ENCODE data around the gene CERK. TPM values are rescaled to one million over a fixed set of nuclear protein-coding genes. Genes with fewer than 3 reads are reported as not detected.

CERK gene
- total and polyA plus RNA-seq, 2 of the 8 experiments (the other 6 are each of a cell fraction or from before 2014, with no cell fraction given), result 26.6 to 59.0 TPM

DNA sequence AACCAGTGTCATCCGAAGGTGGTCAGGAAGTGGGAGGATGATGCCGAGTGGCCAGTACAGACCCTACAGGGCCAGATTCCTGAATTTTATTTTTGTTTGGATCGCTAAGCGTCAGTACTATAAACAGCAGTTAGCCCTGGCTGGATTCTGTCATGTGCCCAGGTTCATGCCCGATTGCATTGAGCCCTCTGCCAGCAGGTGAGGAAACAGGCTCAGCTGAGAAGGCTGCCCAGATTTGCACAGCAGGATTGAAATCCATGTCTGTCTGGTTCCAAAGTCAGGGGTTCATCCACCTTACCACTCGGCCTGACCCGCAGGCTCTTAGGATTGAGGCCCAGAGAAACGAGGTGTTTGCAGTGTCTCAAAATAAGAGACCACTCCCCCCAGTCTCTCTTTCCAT lies 15.3 kb upstream of the CERK start:
- no peak overlapping the region for H2BK12ac ChIP-seq (ENCODE audit: low read depth, low read length)
- no peak overlapping the region for H3K14ac ChIP-seq (ENCODE audit: insufficient read length)
- no peak overlapping the region for H3K4ac ChIP-seq (replicated peaks; ENCODE audit: insufficient read length, low read depth, low read length)
- H3K27me3 ChIP-seq (replicated peaks in 1 of 4; ENCODE audit: control insufficient read depth in 3 of 4, extremely low read depth in 1 of 4, insufficient read depth in 3 of 4, low read length in 3 of 4), result peaks cover 0 to 2% (median 0%) of the 10 kb centered on the region in 4 experiments; a peak in 3 of 7 replicates
- H3K36me3 ChIP-seq (ENCODE audit: control insufficient read depth in 2 of 4, insufficient read depth in 4 of 4, low read length in 3 of 4), result peaks cover 0 to 6% (median 0%) of the 10 kb centered on the region in 4 experiments; a peak in 1 of 8 replicates
- 93% methylated on average over 8 of the region's 8 CpGs; no CpG with 5 or more reads in 1 of the 2 experiments for WGBS, 2 experiments (ENCODE audit: extremely low coverage in 1 of 2, insufficient coverage in 1 of 2, insufficient read length in 1 of 2, insufficient replicate concordance in 2 of 2, low coverage in 1 of 2, low lambda C conversion rate in 2 of 2, missing lambda C conversion rate in 1 of 2)
- no peak overlapping the region for H2BK120ac ChIP-seq (replicated peaks; ENCODE audit: low read depth, low read length)
- H2AFZ ChIP-seq (ENCODE audit: low read length), result no peak overlapping the region
- H3K79me1 ChIP-seq (ENCODE audit: low read depth, low read length), result no peaks in the 10 kb centered on the region
- DNase-seq (ENCODE audit: low read depth in 1 of 2, low spot score in 2 of 2) (no peak), FAIRE-seq (no peak)
- no peaks in the 10 kb centered on the region for H3K79me2 ChIP-seq (ENCODE audit: control insufficient read depth in 1 of 2, insufficient read depth in 2 of 2, low read length in 2 of 2)
- no peak overlapping the region for H4K5ac ChIP-seq (ENCODE audit: insufficient read length, low read depth, low read length)
- H3K4me1 ChIP-seq (replicated peaks in 1 of 4; ENCODE audit: control insufficient read depth in 3 of 4, insufficient read depth in 4 of 4, low read length in 3 of 4), result no peaks in the 10 kb centered on the region
- ChIA-PET POLR2A (ENCODE audit: partially characterized antibody) (interaction anchor here (1.9 kb wide), 1 partner anchor 9 kb away, joined by 6 read pairs; the partner anchor contains the start of gene TBC1D22A), CTCF (ENCODE audit: partially characterized antibody) (no interaction called here)
- H3K27ac ChIP-seq (ENCODE audit: low read depth, low read length), result no peak overlapping the region
- H3K18ac ChIP-seq (ENCODE audit: extremely low read depth, low read length), result no peak overlapping the region
- no peak overlapping the region for H3K9ac ChIP-seq (replicated peaks in 1 of 4; ENCODE audit: extremely low read depth in 1 of 4, low read depth in 3 of 4, low read length in 3 of 4)
- peak overlapping the region; percentile 35; the same call in 1 of the 2 replicates for H4K8ac ChIP-seq (ENCODE audit: extremely low read depth, insufficient read depth, low read length)
- H2AK5ac ChIP-seq (ENCODE audit: low read depth, low read length), result no peak overlapping the region
- H2BK15ac ChIP-seq (ENCODE audit: low read length), result no peak overlapping the region
- H4K91ac ChIP-seq (replicated peaks; ENCODE audit: insufficient read length, low read length), result no peak overlapping the region
- H3K4me3 ChIP-seq (ENCODE audit: extremely low read depth in 1 of 4, insufficient read depth in 2 of 4, low read depth in 3 of 4, low read length in 4 of 4), result no peak overlapping the region
- H2BK20ac ChIP-seq (ENCODE audit: low read length), result no peak overlapping the region
- H3K4me2 ChIP-seq (ENCODE audit: insufficient read depth in 1 of 2, low read depth in 2 of 2, low read length in 2 of 2), result no peak overlapping the region
- H2BK5ac ChIP-seq (ENCODE audit: low read depth, low read length), result no peak overlapping the region
- peaks cover 15 to 27% of the 10 kb centered on the region in 2 experiments for H3K9me3 ChIP-seq (ENCODE audit: insufficient read depth in 2 of 2, low read depth in 1 of 2, low read length in 1 of 2)
- no peaks in the 10 kb centered on the region for H4K20me1 ChIP-seq (replicated peaks in 1 of 2; ENCODE audit: control insufficient read depth in 1 of 2, insufficient read depth in 2 of 2, low read length in 2 of 2)
- no peak overlapping the region for H3K23ac ChIP-seq (ENCODE audit: insufficient read length)
- H3K56ac ChIP-seq (replicated peaks; ENCODE audit: insufficient read length, low read depth, low read length), result no peak overlapping the region
- no peaks in the 10 kb centered on the region for H3K23me2 ChIP-seq (ENCODE audit: low read depth, low read length)
- TF ChIP-seq, protein P1, sequence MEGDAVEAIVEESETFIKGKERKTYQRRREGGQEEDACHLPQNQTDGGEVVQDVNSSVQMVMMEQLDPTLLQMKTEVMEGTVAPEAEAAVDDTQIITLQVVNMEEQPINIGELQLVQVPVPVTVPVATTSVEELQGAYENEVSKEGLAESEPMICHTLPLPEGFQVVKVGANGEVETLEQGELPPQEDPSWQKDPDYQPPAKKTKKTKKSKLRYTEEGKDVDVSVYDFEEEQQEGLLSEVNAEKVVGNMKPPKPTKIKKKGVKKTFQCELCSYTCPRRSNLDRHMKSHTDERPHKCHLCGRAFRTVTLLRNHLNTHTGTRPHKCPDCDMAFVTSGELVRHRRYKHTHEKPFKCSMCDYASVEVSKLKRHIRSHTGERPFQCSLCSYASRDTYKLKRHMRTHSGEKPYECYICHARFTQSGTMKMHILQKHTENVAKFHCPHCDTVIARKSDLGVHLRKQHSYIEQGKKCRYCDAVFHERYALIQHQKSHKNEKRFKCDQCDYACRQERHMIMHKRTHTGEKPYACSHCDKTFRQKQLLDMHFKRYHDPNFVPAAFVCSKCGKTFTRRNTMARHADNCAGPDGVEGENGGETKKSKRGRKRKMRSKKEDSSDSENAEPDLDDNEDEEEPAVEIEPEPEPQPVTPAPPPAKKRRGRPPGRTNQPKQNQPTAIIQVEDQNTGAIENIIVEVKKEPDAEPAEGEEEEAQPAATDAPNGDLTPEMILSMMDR (IDR thresholded peaks at IDR 0.05; ENCODE audit: control extremely low read depth in 1 of 3, insufficient read depth in 1 of 3, low read depth in 1 of 3, low read length in 3 of 3), result no peak
- TF ChIP-seq POLR2AphosphoS5 (IDR thresholded peaks at IDR 0.05; ENCODE audit: low read depth, low read length), result no peak
- no peak for TF ChIP-seq BRCA1 (IDR thresholded peaks at IDR 0.05; ENCODE audit: low read depth, low read length)
- TF ChIP-seq TAF1 (IDR thresholded peaks at IDR 0.05; ENCODE audit: low read depth, low read length), result no peak
- no peak for TF ChIP-seq NANOG (IDR thresholded peaks at IDR 0.05; ENCODE audit: insufficient read depth, low read depth, low read length, poor library complexity, severe bottlenecking)
- TF ChIP-seq SP1 (IDR thresholded peaks at IDR 0.05; ENCODE audit: low read depth, low read length), result no peak
- no peak for TF ChIP-seq SIN3A (conservative IDR thresholded peaks at IDR 0.05 in 1 of 2, IDR thresholded peaks at IDR 0.05 in 1 of 2; ENCODE audit: low read depth in 1 of 2, low read length in 2 of 2)
- TF ChIP-seq EGR1 (IDR thresholded peaks at IDR 0.05; ENCODE audit: borderline replicate concordance, low read depth, low read length), result no peak
- no peak for TF ChIP-seq YY1 (IDR thresholded peaks at IDR 0.05; ENCODE audit: low read depth, low read length)
- TF ChIP-seq, protein P2, sequence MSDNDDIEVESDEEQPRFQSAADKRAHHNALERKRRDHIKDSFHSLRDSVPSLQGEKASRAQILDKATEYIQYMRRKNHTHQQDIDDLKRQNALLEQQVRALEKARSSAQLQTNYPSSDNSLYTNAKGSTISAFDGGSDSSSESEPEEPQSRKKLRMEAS (IDR thresholded peaks at IDR 0.05), result no peak
- no peak for TF ChIP-seq KDM5A (IDR thresholded peaks at IDR 0.05; ENCODE audit: low read length)
- TF ChIP-seq CHD2 (IDR thresholded peaks at IDR 0.05; ENCODE audit: low read length), result no peak

All from H1 (cell line).